KG1 (cell line): Measurements from ENCODE around the gene CNTN5.

Experiments
- DNase-seq: peaks from one replicate; lab custom pipeline; 2025; lab: John Stamatoyannopoulos, UW

CNTN5 gene

GRCh38 chr11:99932684-99933083, 911.9 kb downstream of the CNTN5 start:
- DNase-seq: no peak

- no peak for DNase-seq
These were observed 913.3 kb downstream of the CNTN5 start for GRCh38 chr11:99934008-99934407.

- DNase-seq: no peak
These were observed 916.6 kb downstream of the CNTN5 start for GRCh38 chr11:99937330-99937729.

- no peak for DNase-seq
These were observed 932.1 kb downstream of the CNTN5 start for GRCh38 chr11:99952816-99953215.

GRCh38 chr11:99960536-99960935, 939.8 kb downstream of the CNTN5 start:
- no peak for DNase-seq

- DNase-seq: no peak
These were observed 947.6 kb downstream of the CNTN5 start for GRCh38 chr11:99968336-99968735.

GRCh38 chr11:99973993-99974392, 953.2 kb downstream of the CNTN5 start:
- DNase-seq: no peak

GRCh38 chr11:99979042-99979441, 958.3 kb downstream of the CNTN5 start:
- DNase-seq: no peak

- no peak for DNase-seq
These were observed 967.2 kb downstream of the CNTN5 start for GRCh38 chr11:99987821-99988470.

GRCh38 chr11:99988471-99988837, 967.7 kb downstream of the CNTN5 start:
- DNase-seq: no peak

GRCh38 chr11:100003985-100004384, 983.2 kb downstream of the CNTN5 start:
- DNase-seq: no peak

- DNase-seq: no peak
These were observed 983.8 kb downstream of the CNTN5 start for GRCh38 chr11:100004541-100004940.

GRCh38 chr11:100008417-100008816, 987.7 kb downstream of the CNTN5 start:
- DNase-seq: no peak

- DNase-seq: no peak
These were observed 989.0 kb downstream of the CNTN5 start for GRCh38 chr11:100009728-100010127.

GRCh38 chr11:100010393-100010792, 989.6 kb downstream of the CNTN5 start:
- no peak for DNase-seq

- DNase-seq: no peak
These were observed 990.9 kb downstream of the CNTN5 start for GRCh38 chr11:100011697-100012096.

GRCh38 chr11:100013011-100013410, 992.3 kb downstream of the CNTN5 start:
- no peak for DNase-seq

- DNase-seq: no peak
These were observed 1011.2 kb downstream of the CNTN5 start for GRCh38 chr11:100031973-100032372.

- no peak for DNase-seq
These were observed 1040.3 kb downstream of the CNTN5 start for GRCh38 chr11:100061006-100061405.

- no peak for DNase-seq
These were observed 1045.7 kb downstream of the CNTN5 start for GRCh38 chr11:100066399-100066798.

GRCh38 chr11:100068116-100068515, 1047.4 kb downstream of the CNTN5 start:
- no peak for DNase-seq

GRCh38 chr11:100072131-100072530, 1051.4 kb downstream of the CNTN5 start:
- DNase-seq: no peak

- DNase-seq: no peak
These were observed 1059.6 kb downstream of the CNTN5 start for GRCh38 chr11:100080381-100080780.

- no peak for DNase-seq
These were observed 1060.1 kb downstream of the CNTN5 start for GRCh38 chr11:100080821-100081220.

GRCh38 chr11:100093698-100094097, 1072.9 kb downstream of the CNTN5 start:
- no peak for DNase-seq
